Putamen (tissue), 1 donor: ENCODE data around the gene RGS2.

Experiments used
- DNase-seq: peaks from one replicate; pipeline ENCODE4 v3.0.0-alpha.2; 2016; ENCODE audit warnings: low spot score

RGS2 gene

DNA sequence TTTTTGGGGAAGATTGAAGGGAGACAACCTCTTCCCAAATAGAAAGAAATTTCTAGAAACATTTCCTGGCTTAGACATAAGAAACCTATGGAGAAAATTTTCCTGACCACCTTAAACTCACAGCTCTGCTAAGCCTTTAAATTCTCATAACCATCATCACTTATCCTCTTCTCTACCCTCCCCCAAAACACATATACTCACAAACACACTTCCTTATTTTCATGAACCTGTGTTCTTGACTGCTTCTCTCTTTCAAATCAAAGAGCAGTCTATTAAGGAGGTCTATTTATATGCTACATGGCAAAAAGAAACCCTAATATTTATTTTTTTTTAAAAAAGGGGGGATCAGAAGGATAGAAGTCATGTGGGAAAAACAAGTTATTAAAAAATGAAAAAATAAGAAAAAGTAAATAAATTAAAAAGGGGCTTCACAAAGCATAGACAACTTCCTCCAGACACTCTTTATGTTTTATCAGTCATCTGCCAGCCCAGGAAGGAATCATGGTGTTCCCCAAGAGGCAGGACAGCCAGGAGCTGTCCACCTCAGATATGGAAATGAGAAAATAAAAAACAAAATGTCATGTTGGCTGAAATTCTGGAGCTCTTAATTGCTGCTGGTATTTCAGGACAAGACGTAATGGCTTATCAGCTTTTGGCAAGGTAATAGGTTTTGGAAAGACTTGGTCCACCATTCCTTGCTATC is 12.8 kb upstream of the RGS2 start:
- no peak for DNase-seq

DNA sequence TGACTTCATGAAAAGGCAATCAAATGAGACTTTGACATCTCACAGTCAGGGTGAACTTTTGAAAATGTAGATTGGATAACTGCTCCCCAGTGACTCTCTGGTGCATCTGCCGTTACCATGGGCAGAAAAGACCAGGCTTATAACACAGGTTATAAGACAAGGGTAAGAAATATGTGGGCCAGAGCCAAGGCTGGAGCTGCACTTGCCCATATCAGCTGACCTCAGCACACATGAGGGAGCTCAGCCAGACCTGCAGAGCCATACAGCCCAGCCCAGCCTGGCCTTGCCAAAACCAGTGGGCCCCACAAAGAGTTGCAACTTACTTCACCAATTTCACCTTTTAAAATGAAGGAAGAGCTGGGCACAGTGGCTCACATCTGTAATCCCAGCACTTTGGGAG is 11.7 kb upstream of the RGS2 start:
- DNase-seq: no peak

DNA sequence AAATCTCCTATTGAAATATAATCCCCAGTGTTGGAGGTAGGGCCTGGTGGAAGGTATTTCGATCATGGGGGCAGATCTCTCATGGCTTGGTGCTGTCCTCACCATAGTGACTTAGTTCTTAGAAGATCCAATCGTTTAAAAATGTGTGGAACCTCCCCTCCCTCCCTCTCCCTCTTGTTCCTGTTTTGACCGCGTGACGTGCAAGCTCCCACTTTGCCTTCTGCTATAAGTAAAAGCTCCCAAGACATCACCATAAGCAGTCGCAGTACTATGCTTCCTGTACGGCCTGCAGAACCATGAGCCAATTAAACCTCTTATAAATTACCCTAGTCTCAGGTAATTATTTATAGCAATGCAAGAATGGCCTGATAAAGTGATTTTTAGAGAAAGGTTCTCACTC is 10.9 kb upstream of the RGS2 start:
- no peak for DNase-seq

DNA sequence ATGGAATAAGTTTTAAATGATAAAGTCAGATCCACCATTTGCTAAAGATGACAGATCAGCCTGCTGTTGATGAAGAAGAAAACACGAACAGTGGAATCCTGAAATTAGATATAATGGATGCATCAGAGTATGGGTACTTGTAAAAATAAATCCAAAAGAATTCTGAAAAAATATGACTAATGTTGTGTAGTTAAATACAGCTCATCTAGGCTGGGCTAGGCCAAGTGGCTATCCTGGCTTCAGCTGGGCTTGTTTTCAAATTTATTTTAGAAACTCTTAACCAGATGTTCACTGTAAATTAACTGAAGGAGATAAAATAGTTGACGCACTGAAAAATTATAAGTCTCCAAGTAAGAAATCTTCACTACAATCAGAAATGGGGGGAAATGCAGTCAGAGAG is 7.4 kb upstream of the RGS2 start:
- no peak for DNase-seq

GRCh38 chr1:192802406-192802805 is 6.4 kb upstream of the RGS2 start:
- DNase-seq: no peak

- no peak for DNase-seq
Measured at GRCh38 chr1:192803501-192803900, 5.3 kb upstream of the RGS2 start.

- DNase-seq: no peak
Measured at GRCh38 chr1:192805832-192806323, 3.0 kb upstream of the RGS2 start.

GRCh38 chr1:192807211-192808162 is 1.4 kb upstream of the RGS2 start:
- DNase-seq: no peak

DNA sequence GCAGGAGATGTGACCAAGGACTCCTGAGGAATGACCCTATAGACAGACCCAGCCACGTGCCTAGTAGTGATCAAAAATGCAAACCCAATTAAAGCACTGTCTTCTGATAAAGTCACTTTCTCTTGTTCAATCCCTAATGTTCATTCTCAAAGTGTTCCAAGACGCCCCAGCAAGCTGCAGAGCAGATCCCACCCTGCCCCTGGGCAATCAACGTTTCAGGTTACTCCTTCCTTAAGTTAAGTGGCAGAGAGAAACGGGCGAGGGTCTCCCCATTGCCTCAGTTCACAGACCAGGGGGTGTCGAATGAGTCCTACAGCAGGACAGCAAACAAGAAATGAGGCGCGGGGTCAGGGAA is 699 bp upstream of the RGS2 start:
- DNase-seq: no peak

- DNase-seq: peak; percentile 52
Measured at GRCh38 chr1:192809307-192810252, 741 bp downstream of the RGS2 start.

- no peak for DNase-seq
Measured at GRCh38 chr1:192810253-192810880, 1.5 kb downstream of the RGS2 start.

GRCh38 chr1:192811006-192811405 is 2.2 kb downstream of the RGS2 start:
- no peak for DNase-seq

GRCh38 chr1:192811594-192812239 is 2.9 kb downstream of the RGS2 start:
- no peak for DNase-seq

DNA sequence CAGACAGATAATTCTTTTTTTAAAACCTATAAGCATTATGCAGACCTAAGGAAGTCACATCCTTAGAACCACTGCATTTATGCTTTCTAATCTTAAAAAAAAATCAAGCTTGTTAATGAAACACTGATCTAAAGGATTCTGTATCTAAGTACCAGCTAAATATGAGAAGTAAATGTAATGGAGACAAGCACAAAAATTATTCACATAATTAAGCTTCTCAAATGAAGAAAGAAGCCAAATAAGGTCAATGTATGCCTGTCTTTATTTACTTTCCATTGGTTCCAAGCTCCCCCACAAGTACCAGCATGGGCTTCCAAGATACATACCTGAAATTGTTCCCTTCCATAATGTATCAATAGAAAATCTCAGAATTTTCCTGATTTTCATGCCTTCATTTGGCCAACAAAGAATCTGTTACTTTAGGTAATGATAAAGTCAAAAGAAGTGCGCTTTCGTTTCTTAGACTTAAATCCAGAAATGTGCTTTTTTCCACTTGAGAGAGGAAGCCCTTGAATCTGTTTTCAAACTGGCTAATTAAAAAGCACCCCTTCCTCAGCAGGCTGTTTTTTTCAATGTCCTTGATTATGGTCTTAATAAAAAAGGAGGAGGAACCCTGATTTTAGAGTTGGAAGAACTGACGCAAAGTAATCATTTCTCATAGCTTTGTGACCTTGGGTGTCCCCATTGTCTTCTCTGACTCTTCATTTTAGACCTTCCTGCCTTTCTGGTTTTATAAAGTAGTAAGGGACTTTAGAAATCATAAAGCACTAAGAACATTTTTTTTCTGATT is 3.8 kb downstream of the RGS2 start:
- no peak for DNase-seq

DNA sequence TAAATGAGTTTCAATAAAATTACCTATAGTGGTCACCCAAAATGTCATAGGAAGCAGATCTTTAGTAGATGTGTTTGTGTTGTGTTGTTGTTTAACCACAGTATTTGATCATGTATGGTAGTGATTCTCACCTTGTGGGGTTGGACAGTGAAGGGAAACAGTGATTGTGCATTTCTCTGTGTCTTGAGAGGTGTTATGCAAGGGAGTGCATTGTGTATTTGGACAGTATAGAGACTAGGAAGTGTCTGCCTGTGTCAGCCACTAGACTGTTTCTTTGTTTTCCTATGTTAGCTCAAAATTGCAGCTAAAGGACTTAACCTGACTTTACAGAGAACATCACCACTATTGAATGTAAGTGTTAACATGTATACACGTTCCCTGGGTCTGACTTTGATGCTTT is 6.0 kb downstream of the RGS2 start:
- no peak for DNase-seq

DNA sequence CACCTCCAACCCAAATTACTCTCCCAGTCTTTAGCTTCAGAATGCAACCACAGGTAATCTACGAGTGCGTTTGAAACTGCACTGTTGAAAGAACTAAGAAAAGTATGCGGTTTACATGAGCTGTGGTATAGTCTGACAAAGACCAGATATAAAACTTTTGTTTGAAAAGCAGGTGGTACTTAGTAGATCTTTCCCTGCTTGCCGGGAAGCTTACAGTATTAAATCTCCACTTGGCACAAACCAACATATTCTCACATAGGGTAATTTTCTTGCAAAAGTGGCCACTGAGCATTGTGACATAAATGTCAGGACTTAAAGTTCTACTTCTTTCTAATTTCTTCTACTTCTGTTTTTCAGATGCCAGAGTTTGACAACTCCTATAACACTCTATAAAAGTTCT is 8.4 kb downstream of the RGS2 start:
- DNase-seq: no peak

DNA sequence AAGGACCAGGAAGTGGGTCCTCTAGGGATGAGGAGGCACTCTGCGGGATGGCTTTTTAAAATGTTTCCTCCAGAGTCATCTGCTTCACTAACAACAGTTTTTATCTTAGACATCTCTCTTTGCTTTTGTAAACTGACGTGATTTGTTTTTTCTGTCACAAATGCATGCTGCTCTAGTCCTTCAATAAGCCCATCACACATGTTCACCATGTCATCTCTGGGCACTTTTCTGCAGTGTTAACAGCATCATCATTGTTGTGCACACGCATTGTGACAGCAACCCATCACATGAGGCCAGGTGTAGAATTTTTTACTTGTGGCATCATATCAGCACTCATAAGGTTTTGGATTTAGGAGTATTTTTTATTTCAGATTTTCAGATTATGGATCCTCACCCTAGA is 12.5 kb downstream of the RGS2 start:
- no peak for DNase-seq

GRCh38 chr1:192824511-192824910 is 15.7 kb downstream of the RGS2 start:
- DNase-seq: no peak

- DNase-seq: no peak
Measured at GRCh38 chr1:192826791-192827546, 18.1 kb downstream of the RGS2 start.
